ENCODE data around the gene FGFRL1. TPM values are rescaled to one million over a fixed set of nuclear protein-coding genes. Genes with fewer than 3 reads are reported as not detected.

Gene FGFRL1
- total and polyA plus RNA-seq, 2 of the 13 experiments (the other 11 are each of a cell fraction or from before 2014, with no cell fraction given): 19.1 to 30.6 TPM

- 0 out of 4 replicates have a peak, but pooled peaks of 1 of the 2 experiments have one; percentile 28 for TF ChIP-seq HMGXB4 (CRISPR knock-in tag; IDR thresholded peaks at IDR 0.05; ENCODE audit: borderline replicate concordance in 1 of 2, low read depth in 1 of 2)
- no peak for TF ChIP-seq ZNF75D (CRISPR knock-in tag; IDR thresholded peaks at IDR 0.05; ENCODE audit: borderline replicate concordance)
- TF ChIP-seq PHF21A (CRISPR knock-in tag; IDR thresholded peaks at IDR 0.05): no peak
- no peak for TF ChIP-seq KLF15 (CRISPR knock-in tag; IDR thresholded peaks at IDR 0.05; ENCODE audit: borderline replicate concordance)
- no peak for TF ChIP-seq ONECUT2 (CRISPR knock-in tag; IDR thresholded peaks at IDR 0.05)
- TF ChIP-seq ZNF691 (CRISPR knock-in tag; IDR thresholded peaks at IDR 0.05; ENCODE audit: borderline replicate concordance, low read depth): no peak
- TF ChIP-seq PBX2 (CRISPR knock-in tag; IDR thresholded peaks at IDR 0.05): no peak
- no peak for TF ChIP-seq ZBTB44 (CRISPR knock-in tag; IDR thresholded peaks at IDR 0.05)
- no peak for TF ChIP-seq SMYD3 (CRISPR knock-in tag; IDR thresholded peaks at IDR 0.05)
- TF ChIP-seq TBX2 (CRISPR knock-in tag; IDR thresholded peaks at IDR 0.05; ENCODE audit: borderline replicate concordance): no peak
- TF ChIP-seq JUNB (CRISPR knock-in tag; IDR thresholded peaks at IDR 0.05; ENCODE audit: borderline replicate concordance): no peak
- peak; percentile 45; the same call in 1 of the 2 replicates for TF ChIP-seq ZNF292 (CRISPR knock-in tag; IDR thresholded peaks at IDR 0.05; ENCODE audit: borderline replicate concordance, low read depth)
- TF ChIP-seq FOXC1 (CRISPR knock-in tag; IDR thresholded peaks at IDR 0.05; ENCODE audit: borderline replicate concordance): peak; percentile 60; the same call in 1 of the 2 replicates
- TF ChIP-seq EP300 (IDR thresholded peaks at IDR 0.05; ENCODE audit: low read depth in 2 of 2, low read length in 2 of 2): no peak
- TF ChIP-seq EP300 (CRISPR knock-in tag; IDR thresholded peaks at IDR 0.05; ENCODE audit: borderline replicate concordance): no peak
- TF ChIP-seq MED13 (CRISPR knock-in tag; IDR thresholded peaks at IDR 0.05): no peak
- no peak for TF ChIP-seq NCOA2 (CRISPR knock-in tag; IDR thresholded peaks at IDR 0.05)
- TF ChIP-seq MXD1 (CRISPR knock-in tag; IDR thresholded peaks at IDR 0.05): no peak
- no peak for TF ChIP-seq SRF (IDR thresholded peaks at IDR 0.05; ENCODE audit: low read depth, low read length)
- TF ChIP-seq PHF8 (CRISPR knock-in tag; IDR thresholded peaks at IDR 0.05): 0 out of 2 replicates have a peak, but pooled peaks have one; percentile 19
- no peak for TF ChIP-seq TRIM22 (IDR thresholded peaks at IDR 0.05)
- no peak for TF ChIP-seq PAF1 (CRISPR knock-in tag; IDR thresholded peaks at IDR 0.05)
- TF ChIP-seq CC2D1A (CRISPR knock-in tag; IDR thresholded peaks at IDR 0.05): no peak
Measured at GRCh38 chr4:985123-985830, 26.1 kb upstream of the FGFRL1 start (continued).

All from HepG2 (cell line).